PFSK-1 (cell line): ENCODE measurements around the gene SIRT2.

Source experiments
- FOXP2 ChIP-seq: optimal IDR thresholded peaks from 2 replicates; pipeline ENCODE3; 2011; ENCODE audit warnings: borderline replicate concordance, control low read depth, inconsistent platforms; ENCODE audit not compliant: insufficient read depth; ENCODE audit errors: extremely low read length, extremely low read depth
- POLR2AphosphoS5 ChIP-seq: IDR thresholded peaks from 2 replicates; pipeline ENCODE4 v1.6.1; 2012; ENCODE audit warnings: low read depth, mild to moderate bottlenecking, control low read depth, low read length, moderate library complexity
- REST ChIP-seq, 2 experiments: IDR thresholded peaks; 2 replicates each; pipeline versions ENCODE4 v1.6.1 to v1.8.0; 2011 to 2012; ENCODE audit warnings: low read depth in 2 of 2, low read length in 2 of 2, control low read depth in 1 of 2, inconsistent platforms in 1 of 2, mild to moderate bottlenecking in 1 of 2, moderate library complexity in 1 of 2; ENCODE audit not compliant: insufficient read depth in 1 of 2
- SIN3A ChIP-seq: IDR thresholded peaks from 2 replicates; pipeline ENCODE4 v1.6.1; 2012; ENCODE audit warnings: mild to moderate bottlenecking, low read length, moderate library complexity, borderline replicate concordance; ENCODE audit not compliant: insufficient read depth
- TAF1 ChIP-seq: IDR thresholded peaks from 2 replicates; pipeline ENCODE4 v1.6.1; 2012; ENCODE audit warnings: low read length, control low read depth, borderline replicate concordance; ENCODE audit not compliant: insufficient read depth

GRCh38 chr19:38905620-38906019 is 6.2 kb upstream of the SIRT2 start:
- TF ChIP-seq POLR2AphosphoS5 (no peak), TAF1 (no peak), FOXP2 (no peak), REST (IDR thresholded peaks at IDR 0.05; ENCODE audit: insufficient read depth in 1 of 2, low read depth in 2 of 2, low read length in 2 of 2) (no peak), SIN3A (no peak)
